Progenitor cell of endocrine pancreas (in vitro differentiated cells): ENCODE measurements around the gene GGCT. TPM values are rescaled to one million over a fixed set of nuclear protein-coding genes. Genes with fewer than 3 reads are reported as not detected.
"Not testable (repeated sequence)": the region's sequence is repeated elsewhere in the genome, so short reads cannot be mapped to it uniquely, and the experiment has no call there.

Source experiments
- DNase-seq: peaks from one replicate; pipeline ENCODE4 v3.0.0; 2021; ENCODE audit warnings: low spot score; ENCODE audit not compliant: unreplicated experiment
- H3K27ac Mint-ChIP-seq: 2 replicates; pipeline ENCODE4 v1.8.0; 2021; ENCODE audit warnings: mild to moderate bottlenecking, moderate library complexity, mixed read lengths
- H3K27me3 Mint-ChIP-seq: 2 replicates; pipeline ENCODE4 v1.8.0; 2021; ENCODE audit warnings: mixed read lengths
- H3K36me3 Mint-ChIP-seq: 2 replicates; pipeline ENCODE4 v1.8.0; 2022; ENCODE audit warnings: mixed read lengths; ENCODE audit not compliant: insufficient read depth
- H3K4me1 Mint-ChIP-seq: 2 replicates; pipeline ENCODE4 v1.8.0; 2021; ENCODE audit warnings: low read depth, mixed read lengths
- H3K4me3 Mint-ChIP-seq: 2 replicates; pipeline ENCODE4 v1.8.0; 2021; ENCODE audit warnings: low read depth, mild to moderate bottlenecking, moderate library complexity, mixed read lengths
- H3K9me3 Mint-ChIP-seq: 2 replicates; pipeline ENCODE4 v1.8.0; 2021; ENCODE audit warnings: low read depth, mixed read lengths
- CTCF ChIP-seq: fragments of 200-600 bp; sonication (generic); IDR thresholded peaks from one replicate; pipeline ENCODE4 v1.5.0; 2021; ENCODE audit warnings: antibody characterized with exemption, mild to moderate bottlenecking; ENCODE audit not compliant: unreplicated experiment
- total RNA-seq: library from RNA; stranded (reverse); gene quantifications from 2 replicates; pipeline ENCODE4 v1.2.1, GENCODE V29; 2021

Gene GGCT
- total RNA-seq, 1 donor from 2014 or later = 54.7 TPM

GRCh38 chr7:30548845-30549244 is 44.2 kb upstream of the GGCT start:
- DNase-seq = peak; percentile 47
- peaks cover 16% of the 10 kb centered on the region for H3K4me1 Mint-ChIP-seq
- H3K27me3 Mint-ChIP-seq = no peaks in the 10 kb centered on the region
- H3K4me3 Mint-ChIP-seq = no peak overlapping the region
- no peaks in the 10 kb centered on the region for H3K9me3 Mint-ChIP-seq
- peak overlapping the region; percentile 97 for H3K27ac Mint-ChIP-seq
- peaks cover 4% of the 10 kb centered on the region for H3K36me3 Mint-ChIP-seq
- TF ChIP-seq CTCF = peak; percentile 82

GRCh38 chr7:30546596-30546995 is 42.0 kb upstream of the GGCT start:
- Mint-ChIP-seq H3K4me3 (no peak overlapping the region), H3K36me3 (peaks cover 2% of the 10 kb centered on the region), H3K9me3 (no peaks in the 10 kb centered on the region), H3K27ac (no peak overlapping the region), H3K27me3 (no peaks in the 10 kb centered on the region), H3K4me1 (peaks cover 16% of the 10 kb centered on the region)
- no peak for TF ChIP-seq CTCF
- DNase-seq = no peak

- H3K27ac Mint-ChIP-seq = no peak overlapping the region
- TF ChIP-seq CTCF = no peak
Measured at GRCh38 chr7:30545791-30546555, 41.3 kb upstream of the GGCT start.

GRCh38 chr7:30543813-30544525 is 39.3 kb upstream of the GGCT start:
- Mint-ChIP-seq H3K9me3 (no peaks in the 10 kb centered on the region), H3K4me3 (no peak overlapping the region), H3K27ac (no peak overlapping the region), H3K27me3 (no peaks in the 10 kb centered on the region), H3K4me1 (peaks cover 5% of the 10 kb centered on the region), H3K36me3 (peaks cover 7% of the 10 kb centered on the region)
- TF ChIP-seq CTCF = no peak
- DNase-seq = no peak

More at GRCh38 chr7:30545791-30546555, 41.3 kb upstream of the GGCT start:
- Mint-ChIP-seq H3K36me3 (peaks cover 2% of the 10 kb centered on the region), H3K4me1 (peaks cover 16% of the 10 kb centered on the region), H3K4me3 (no peak overlapping the region), H3K9me3 (no peaks in the 10 kb centered on the region), H3K27me3 (no peaks in the 10 kb centered on the region)
- DNase-seq = no peak

- not testable (repeated sequence) for H3K9me3 Mint-ChIP-seq, DNase-seq, H3K27ac Mint-ChIP-seq, H3K4me3 Mint-ChIP-seq, H3K27me3 Mint-ChIP-seq, H3K4me1 Mint-ChIP-seq
- peaks cover 13% of the 10 kb centered on the region for H3K36me3 Mint-ChIP-seq
Measured at GRCh38 chr7:30543115-30543514, 38.5 kb upstream of the GGCT start.
